HepG2 (cell line): ENCODE results near the gene ABCB9. TPM values are rescaled to one million over a fixed set of nuclear protein-coding genes. Genes with fewer than 3 reads are reported as not detected.
A peak's percentile ranks its signal among the peaks of the same experiment; 100 is the strongest.

Experiments used
- ATAC-seq: fragments of 200-7000 bp; cut with Tn5 transposase; 3 replicates; pipeline ENCODE4 v1.9.1; 2020; ENCODE audit warnings: mild to moderate bottlenecking, moderate library complexity
- BruUV-seq: library from RNA; stranded (reverse); fragments of 400-500 nt; replicated peaks from 2 replicates; lab custom pipeline; 2021; lab: Mats Ljungman, UMichigan
- CTCF ChIA-PET: fragments of 300-600 bp; formaldehyde crosslinking; extraction: SDS; loops from one replicate; lab custom pipeline; 2021; ENCODE audit warnings: low total read pairs, inconsistent platforms, low intra/inter-chr PET ratio; lab: Yijun Ruan, JAX
- POLR2A ChIA-PET: fragments of 350-600 bp; sonication (Branson Sonifier 250); formaldehyde crosslinking; loops from one replicate; lab custom pipeline; 2020; ENCODE audit warnings: antibody characterized with exemption, inconsistent platforms; lab: Yijun Ruan, JAX
- DNase-seq: peaks from one replicate; pipeline ENCODE4 v3.0.0-alpha.2; 2015; ENCODE audit warnings: low spot score
- FAIRE-seq: peaks from 3 replicates; lab custom pipeline; 2011; peaks lifted over from hg19 to GRCh38; lab: Jason Lieb, UNC
- H2AFZ ChIP-seq: one replicate; pipeline ENCODE4 v1.6.1; 2011; ENCODE audit warnings: low read length, inconsistent platforms
- H3K27ac ChIP-seq: fragments of 300-600 bp; 3 replicates; pipeline ENCODE4 v1.8.0; 2011; ENCODE audit warnings: mixed run types, mild to moderate bottlenecking, mixed read lengths, low read length, inconsistent platforms; ENCODE audit not compliant: insufficient read depth; ENCODE audit errors: extremely low read length
- H3K27me3 ChIP-seq, 2 experiments: fragments of 200-600 bp in 1 of 2; 2 replicates in 1 of 2; 3 replicates in 1 of 2; pipeline versions ENCODE4 v1.6.0 to v1.8.0; 2011; ENCODE audit warnings: low read length in 2 of 2, mild to moderate bottlenecking in 2 of 2, moderate library complexity in 2 of 2, inconsistent platforms in 1 of 2; ENCODE audit not compliant: insufficient read depth in 2 of 2, control insufficient read depth in 1 of 2
- H3K36me3 ChIP-seq, 2 experiments: fragments of 200-600 bp in 1 of 2; replicated peaks in 1 of 2; 2 replicates in 1 of 2; 3 replicates in 1 of 2; pipeline versions ENCODE4 v1.5.1 to v1.8.0; 2011; ENCODE audit warnings: low read length in 2 of 2, inconsistent platforms in 1 of 2; ENCODE audit not compliant: insufficient read depth in 2 of 2, control insufficient read depth in 1 of 2
- H3K4me1 ChIP-seq: 2 replicates; pipeline ENCODE4 v1.5.1; 2012; ENCODE audit warnings: low read length, inconsistent platforms; ENCODE audit not compliant: insufficient read depth
- H3K4me2 ChIP-seq: 2 replicates; pipeline ENCODE4 v1.6.0; 2011; ENCODE audit warnings: low read depth, low read length, inconsistent platforms
- H3K4me3 ChIP-seq, 3 experiments: fragments of 200-600 bp in 1 of 3; sonication (generic), shearing (Covaris generic) in 1 of 3; replicated peaks in 1 of 3; 2 replicates each; pipeline ENCODE4 v1.5.1; 2011 to 2016; ENCODE audit warnings: low read length in 3 of 3, inconsistent platforms in 2 of 3, low read depth in 2 of 3, mild to moderate bottlenecking in 2 of 3, control low read depth in 1 of 3, mixed read lengths in 1 of 3; ENCODE audit not compliant: insufficient read depth in 1 of 3
- H3K79me2 ChIP-seq: one replicate; pipeline ENCODE4 v1.6.1; 2011; ENCODE audit warnings: low read length, inconsistent platforms; ENCODE audit not compliant: insufficient read depth
- H3K9ac ChIP-seq: 2 replicates; pipeline ENCODE4 v1.6.0; 2011; ENCODE audit warnings: mild to moderate bottlenecking, low read depth, low read length, inconsistent platforms; ENCODE audit not compliant: insufficient read depth
- H3K9me3 ChIP-seq: 2 replicates; pipeline ENCODE4 v1.5.1; 2012; ENCODE audit warnings: mild to moderate bottlenecking, low read length
- H4K20me1 ChIP-seq: 2 replicates; pipeline ENCODE4 v1.6.0; 2011; ENCODE audit warnings: inconsistent platforms, mild to moderate bottlenecking, low read length, moderate library complexity; ENCODE audit not compliant: insufficient read depth
- BCL3 ChIP-seq: sonication (generic); formaldehyde crosslinking; IDR thresholded peaks from 2 replicates; pipeline ENCODE4 v1.5.1; 2020; ENCODE audit warnings: mild to moderate bottlenecking, missing genetic modification reagents, moderate library complexity
- BORCS8-MEF2B ChIP-seq: sonication (generic); formaldehyde crosslinking; IDR thresholded peaks from 2 replicates; pipeline ENCODE4 v1.8.0; 2022; ENCODE audit warnings: mild to moderate bottlenecking, missing genetic modification reagents
- E2F1 ChIP-seq: sonication (generic); formaldehyde crosslinking; IDR thresholded peaks from 2 replicates; pipeline ENCODE4 v1.5.0; 2020; ENCODE audit warnings: missing genetic modification reagents
- GATAD2A ChIP-seq: IDR thresholded peaks from 2 replicates; pipeline ENCODE4 v1.6.1; 2016
- GTF2F1 ChIP-seq: fragments of 150-350 bp; IDR thresholded peaks from 2 replicates; pipeline ENCODE4 v1.6.1; 2014; ENCODE audit warnings: low read length
- HNF4A ChIP-seq: sonication (generic); formaldehyde crosslinking; IDR thresholded peaks from 2 replicates; pipeline ENCODE4 v1.4.0; 2020; ENCODE audit warnings: missing genetic modification reagents
- MAFF ChIP-seq: IDR thresholded peaks from 2 replicates; pipeline ENCODE4 v1.6.1; 2011; ENCODE audit warnings: low read depth, low read length, improper control_type of control experiment
- NR2F1 ChIP-seq, 2 experiments: fragments of 450-650 bp in 1 of 2; formaldehyde crosslinking in 1 of 2; IDR thresholded peaks; 2 replicates each; pipeline versions ENCODE4 v1.5.0 to v1.6.1; 2016 to 2020; ENCODE audit warnings: mild to moderate bottlenecking in 1 of 2, missing compliant biosample characterization in 1 of 2, missing genetic modification reagents in 1 of 2, moderate library complexity in 1 of 2
- ONECUT2 ChIP-seq: sonication (generic); formaldehyde crosslinking; IDR thresholded peaks from 2 replicates; pipeline ENCODE4 v1.4.0; 2020; ENCODE audit warnings: missing genetic modification reagents
- PHB2 ChIP-seq: fragments of 450-650 bp; IDR thresholded peaks from 2 replicates; pipeline ENCODE4 v1.6.1; 2018; ENCODE audit not compliant: partially characterized antibody
- SOX13 ChIP-seq, 3 experiments: fragments of 450-650 bp in 1 of 3; sonication (generic) in 1 of 3; formaldehyde crosslinking in 1 of 3; IDR thresholded peaks in 2 of 3; conservative IDR thresholded peaks in 1 of 3; 2 replicates each; pipeline versions ENCODE4 v1.5.0 to v1.6.1; 2016 to 2020; ENCODE audit warnings: antibody characterized with exemption in 1 of 3, mild to moderate bottlenecking in 1 of 3, missing compliant biosample characterization in 1 of 3, missing genetic modification reagents in 1 of 3, moderate library complexity in 1 of 3
- ZBTB38 ChIP-seq: sonication (generic); formaldehyde crosslinking; IDR thresholded peaks from 2 replicates; pipeline ENCODE4 v1.5.1; 2020; ENCODE audit warnings: mild to moderate bottlenecking, missing genetic modification reagents
- ZBTB7B ChIP-seq: sonication (generic); formaldehyde crosslinking; IDR thresholded peaks from 2 replicates; pipeline ENCODE4 v1.4.0; 2020; ENCODE audit warnings: missing genetic modification reagents
- ZNF335 ChIP-seq: sonication (generic); formaldehyde crosslinking; IDR thresholded peaks from 2 replicates; pipeline ENCODE4 v1.4.0; 2020; ENCODE audit warnings: missing genetic modification reagents
- ZNF362 ChIP-seq: sonication (generic); formaldehyde crosslinking; IDR thresholded peaks from 2 replicates; pipeline ENCODE4 v1.4.0; 2020; ENCODE audit warnings: missing genetic modification reagents, mild to moderate bottlenecking, borderline replicate concordance
- ZNF841 ChIP-seq: sonication (generic); formaldehyde crosslinking; IDR thresholded peaks from 2 replicates; pipeline ENCODE4 v1.8.1; 2023; ENCODE audit warnings: missing genetic modification reagents, borderline replicate concordance
- WGBS: methylation state at CpG from one replicate; pipeline ENCODE4 v1.1.6; 2017; ENCODE audit warnings: low lambda C conversion rate; 5-methylcytosine and 5-hydroxymethylcytosine counted together
- in situ Hi-C: cut with HindIII; loops from 2 replicates; pipeline ENCODE4 v1.10.0; 2017; ENCODE audit warnings: low pct_unique_long_range_greater_than_20kb; ENCODE audit not compliant: extremely low pct_ligation_motif_present
- intact Hi-C: fragments of 100-400 bp; cut with micrococcal nuclease; formaldehyde crosslinking; loops from one replicate; pipeline ENCODE4 v1.10.0; 2022; ENCODE audit not compliant: unreplicated experiment
- polyA plus RNA-seq, 8 experiments: library from polyadenylated mRNA; depleted of rRNA in 3 of 8; stranded (reverse) in 7 of 8; unstranded in 1 of 8; fragments of >200 nt; fragmentation: Illumina TruSeq in 4 of 8; extraction: Trizol in 4 of 8; gene quantifications; 2 replicates each; pipeline versions ENCODE4 v1.2.1 to v1.2.3, GENCODE V29; 2011 to 2016; ENCODE audit warnings: low read depth in 4 of 8, missing spikeins in 1 of 8, mixed read lengths in 1 of 8; ENCODE audit not compliant: insufficient read depth in 1 of 8
- total RNA-seq, 5 experiments: library from RNA; depleted of rRNA; stranded (reverse); fragments of >200 nt; fragmentation: Illumina TruSeq; extraction: Trizol; gene quantifications; 2 replicates each; pipeline ENCODE4 v1.2.3, GENCODE V29; 2016; ENCODE audit warnings: low read depth in 1 of 5

ABCB9 gene
- total and polyA plus RNA-seq, 2 of the 13 experiments (the other 11 are each of a cell fraction or from before 2014, with no cell fraction given): 5.1 to 6.0 TPM

- intact Hi-C loops: no loop called here
- TF ChIP-seq ZBTB38: peak; percentile 51; the same call in 1 of the 2 replicates
- TF ChIP-seq BCL3 (CRISPR knock-in tag): no peak
- no peak for TF ChIP-seq BORCS8-MEF2B (CRISPR knock-in tag)
- Histone ChIP-seq H3K27me3 (no peaks in the 10 kb centered on the region; a peak in 1 of 5 replicates), H3K27ac (no peak overlapping the region), H3K36me3 (no peaks in the 10 kb centered on the region; a peak in 1 of 5 replicates), H3K9ac (no peak overlapping the region), H2AFZ (no peak overlapping the region), H3K4me3 (no peak overlapping the region), H3K4me2 (no peak overlapping the region), H3K79me2 (no peaks in the 10 kb centered on the region), H3K9me3 (no peaks in the 10 kb centered on the region), H4K20me1 (no peaks in the 10 kb centered on the region), H3K4me1 (peaks cover 29% of the 10 kb centered on the region)
- ChIA-PET CTCF (no interaction called here), POLR2A (interaction anchor here (1.5 kb wide), 1 partner anchor 45 kb away, joined by 19 read pairs; no protein-coding TSS in a partner anchor)
- BruUV-seq: no TSS peak
- 91% methylated on average over 13 of the region's 13 CpGs for WGBS
- DNase-seq: no peak
- no peak for ATAC-seq
- in situ Hi-C loops: no loop called here
- FAIRE-seq: no peak
These were observed 23.1 kb downstream of the ABCB9 start for GRCh38 chr12:122943196-122943595.

- Histone ChIP-seq H3K4me1 (peaks cover 29% of the 10 kb centered on the region), H3K4me3 (no peak overlapping the region)
- intact Hi-C loops: no loop called here
- TF ChIP-seq E2F1: no peak
- no peak for TF ChIP-seq ZBTB7B
- no peak for TF ChIP-seq ONECUT2 (CRISPR knock-in tag)
- peak in 1 of 2 experiments; percentile 37; a peak in 1 of 4 replicates for TF ChIP-seq NR2F1 (CRISPR knock-in tag; IDR thresholded peaks at IDR 0.05)
- peak; percentile 56; the same call in 1 of the 2 replicates for TF ChIP-seq ZNF362 (CRISPR knock-in tag)
- TF ChIP-seq HNF4A (CRISPR knock-in tag): peak; percentile 18; the same call in 1 of the 2 replicates
- no peak for TF ChIP-seq PHB2
- TF ChIP-seq GTF2F1: no peak
- no peak for TF ChIP-seq SOX13 (IDR thresholded peaks at IDR 0.05)
- TF ChIP-seq SOX13 (CRISPR knock-in tag; conservative IDR thresholded peaks at IDR 0.05 in 1 of 2, IDR thresholded peaks at IDR 0.05 in 1 of 2): peak in 1 of 2 experiments; percentile 27; a peak in 1 of 4 replicates
- no peak for TF ChIP-seq ZNF335 (CRISPR knock-in tag)
- TF ChIP-seq GATAD2A (CRISPR knock-in tag): peak; percentile 48
- peak; percentile 57 for TF ChIP-seq MAFF
- no peak for TF ChIP-seq ZNF841
These were observed 23.6 kb downstream of the ABCB9 start for GRCh38 chr12:122942637-122943036.

More at GRCh38 chr12:122942637-122943036, 23.6 kb downstream of the ABCB9 start:
- Histone ChIP-seq H3K4me2 (no peak overlapping the region), H3K36me3 (no peaks in the 10 kb centered on the region; a peak in 1 of 5 replicates), H3K79me2 (no peaks in the 10 kb centered on the region), H3K27ac (no peak overlapping the region), H2AFZ (no peak overlapping the region), H3K27me3 (no peaks in the 10 kb centered on the region; a peak in 1 of 5 replicates), H3K9ac (no peak overlapping the region), H3K9me3 (no peaks in the 10 kb centered on the region), H4K20me1 (no peaks in the 10 kb centered on the region)
- POLR2A ChIA-PET: interaction anchor here (0.6 to 1.5 kb wide), 4 partner anchors 25 to 1055 kb away, joined by 3 to 19 read pairs (median 4); no protein-coding TSS in a partner anchor
- FAIRE-seq (no peak), DNase-seq (peak; percentile 68), ATAC-seq (peak; percentile 24; the same call in 2 of the 3 replicates)
- BruUV-seq: no TSS peak
- WGBS: 100% methylated on average over 2 of the region's 2 CpGs
- CTCF ChIA-PET: no interaction called here
- in situ Hi-C loops: no loop called here
